Endothelial cell of umbilical vein (primary cell): Measurements from ENCODE around the gene ANKRD18B.
"Not testable (repeated sequence)": the region's sequence is repeated elsewhere in the genome, so short reads cannot be mapped to it uniquely, and the experiment has no call there.

Experiments
- EZH2 ChIP-seq: IDR thresholded peaks from 2 replicates; pipeline ENCODE4 v1.6.1; 2012; ENCODE audit warnings: borderline replicate concordance, low read depth, mild to moderate bottlenecking, moderate library complexity, low read length, inconsistent platforms; ENCODE audit not compliant: severe bottlenecking
- FOS ChIP-seq: IDR thresholded peaks from 2 replicates; pipeline ENCODE4 v1.6.1; 2011; ENCODE audit warnings: mild to moderate bottlenecking, low read length, moderate library complexity, borderline replicate concordance; ENCODE audit not compliant: insufficient read depth
- JUN ChIP-seq: IDR thresholded peaks from 2 replicates; pipeline ENCODE4 v1.6.1; 2011; ENCODE audit warnings: borderline replicate concordance, low read depth; ENCODE audit not compliant: insufficient read length, insufficient read depth
- MYC ChIP-seq: IDR thresholded peaks from one replicate; pipeline ENCODE4 v1.6.1; 2011; ENCODE audit warnings: mild to moderate bottlenecking, low read depth, low read length
- POLR2A ChIP-seq: IDR thresholded peaks from 2 replicates; pipeline ENCODE4 v1.6.1; 2012; ENCODE audit warnings: low read depth, mild to moderate bottlenecking, control low read depth, low read length
- POLR2AphosphoS5 ChIP-seq: IDR thresholded peaks from 2 replicates; pipeline ENCODE4 v1.6.1; 2012; ENCODE audit warnings: low read depth, mild to moderate bottlenecking, control low read depth, low read length, moderate library complexity; ENCODE audit not compliant: insufficient read depth
- TF ChIP-seq, protein P1 (sequence below), 2 donors: IDR thresholded peaks; 1 replicate in 1 of 2; 2 replicates in 1 of 2; pipeline ENCODE4 v1.5.1; 2011; ENCODE audit warnings: low read length in 2 of 2, mild to moderate bottlenecking in 2 of 2, moderate library complexity in 2 of 2, control low read depth in 1 of 2, inconsistent platforms in 1 of 2, low read depth in 1 of 2; ENCODE audit not compliant: insufficient read depth in 1 of 2; ENCODE audit errors: extremely low read depth in 1 of 2

GRCh38 chr9:33485312-33485711, 38.7 kb upstream of the ANKRD18B start:
- TF ChIP-seq, protein P1, sequence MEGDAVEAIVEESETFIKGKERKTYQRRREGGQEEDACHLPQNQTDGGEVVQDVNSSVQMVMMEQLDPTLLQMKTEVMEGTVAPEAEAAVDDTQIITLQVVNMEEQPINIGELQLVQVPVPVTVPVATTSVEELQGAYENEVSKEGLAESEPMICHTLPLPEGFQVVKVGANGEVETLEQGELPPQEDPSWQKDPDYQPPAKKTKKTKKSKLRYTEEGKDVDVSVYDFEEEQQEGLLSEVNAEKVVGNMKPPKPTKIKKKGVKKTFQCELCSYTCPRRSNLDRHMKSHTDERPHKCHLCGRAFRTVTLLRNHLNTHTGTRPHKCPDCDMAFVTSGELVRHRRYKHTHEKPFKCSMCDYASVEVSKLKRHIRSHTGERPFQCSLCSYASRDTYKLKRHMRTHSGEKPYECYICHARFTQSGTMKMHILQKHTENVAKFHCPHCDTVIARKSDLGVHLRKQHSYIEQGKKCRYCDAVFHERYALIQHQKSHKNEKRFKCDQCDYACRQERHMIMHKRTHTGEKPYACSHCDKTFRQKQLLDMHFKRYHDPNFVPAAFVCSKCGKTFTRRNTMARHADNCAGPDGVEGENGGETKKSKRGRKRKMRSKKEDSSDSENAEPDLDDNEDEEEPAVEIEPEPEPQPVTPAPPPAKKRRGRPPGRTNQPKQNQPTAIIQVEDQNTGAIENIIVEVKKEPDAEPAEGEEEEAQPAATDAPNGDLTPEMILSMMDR (IDR thresholded peaks at IDR 0.05; ENCODE audit: extremely low read depth in 1 of 2, insufficient read depth in 1 of 2, low read depth in 1 of 2, low read length in 2 of 2), result not testable (repeated sequence)
- not testable (repeated sequence) for TF ChIP-seq FOS, POLR2A, EZH2, JUN, MYC, POLR2AphosphoS5
